GM23338 (cell line): Measurements from ENCODE around the gene MIR17HG. TPM values are rescaled to one million over a fixed set of nuclear protein-coding genes. Genes with fewer than 3 reads are reported as not detected.

Experiments used
- ATAC-seq: fragments of 200-7000 bp; cut with Tn5 transposase; 3 replicates; pipeline ENCODE4 v1.9.1; 2020
- DNase-seq: peaks from one replicate; pipeline ENCODE4 v3.0.0-alpha.2; 2015; ENCODE audit warnings: low spot score
- H2AFZ ChIP-seq: fragments of 200-600 bp; sonication (generic); 2 replicates; pipeline ENCODE4 v1.8.0; 2016; ENCODE audit warnings: antibody characterized with exemption, mild to moderate bottlenecking, moderate library complexity
- H3F3A ChIP-seq: fragments of 200-600 bp; sonication (generic); replicated peaks from 2 replicates; pipeline ENCODE4 v1.8.0; 2017; ENCODE audit warnings: antibody characterized with exemption, mixed run types, low read depth
- H3K27ac ChIP-seq: fragments of 200-600 bp; sonication (generic); 2 replicates; pipeline ENCODE4 v1.6.1; 2016; ENCODE audit warnings: low read depth
- H3K27me3 ChIP-seq: fragments of 200-600 bp; sonication (generic); 2 replicates; pipeline ENCODE4 v1.8.0; 2016; ENCODE audit warnings: mild to moderate bottlenecking, mixed run types, moderate library complexity; ENCODE audit not compliant: insufficient read depth
- H3K36me3 ChIP-seq: fragments of 200-600 bp; sonication (generic); 2 replicates; pipeline ENCODE4 v1.8.0; 2016; ENCODE audit warnings: mild to moderate bottlenecking; ENCODE audit not compliant: insufficient read depth
- H3K4me1 ChIP-seq: fragments of 200-600 bp; sonication (generic); 2 replicates; pipeline ENCODE4 v1.8.0; 2016; ENCODE audit warnings: mild to moderate bottlenecking, moderate library complexity; ENCODE audit not compliant: insufficient read depth
- H3K4me2 ChIP-seq: fragments of 200-600 bp; sonication (generic); 2 replicates; pipeline ENCODE4 v1.7.1; 2017; ENCODE audit warnings: mixed run types
- H3K4me3 ChIP-seq: fragments of 200-600 bp; sonication (generic); 2 replicates; pipeline ENCODE4 v1.6.1; 2016; ENCODE audit warnings: mixed run types
- H3K79me2 ChIP-seq: fragments of 200-600 bp; sonication (generic); replicated peaks from 2 replicates; pipeline ENCODE4 v1.8.0; 2017; ENCODE audit warnings: mild to moderate bottlenecking; ENCODE audit not compliant: insufficient read depth
- H3K9me2 ChIP-seq: fragments of 200-600 bp; sonication (generic); 2 replicates; pipeline ENCODE4 v1.8.0; 2017; ENCODE audit not compliant: insufficient read depth
- H4K20me1 ChIP-seq: fragments of 200-600 bp; sonication (generic); replicated peaks from 2 replicates; pipeline ENCODE4 v1.8.0; 2017; ENCODE audit warnings: mild to moderate bottlenecking; ENCODE audit not compliant: insufficient read depth
- H3K27ac Mint-ChIP-seq: 2 replicates; pipeline ENCODE4 v1.8.0; 2020; ENCODE audit warnings: inconsistent platforms, mild to moderate bottlenecking, moderate library complexity, mixed read lengths
- H3K27me3 Mint-ChIP-seq: 3 replicates; pipeline ENCODE4 v1.8.0; 2022; ENCODE audit warnings: low read depth, mild to moderate bottlenecking, moderate library complexity, mixed read lengths, inconsistent platforms; ENCODE audit not compliant: insufficient read depth, poor library complexity
- H3K36me3 Mint-ChIP-seq: 3 replicates; pipeline ENCODE4 v1.8.0; 2021; ENCODE audit warnings: low read depth, mild to moderate bottlenecking, inconsistent platforms, moderate library complexity, mixed read lengths
- H3K4me1 Mint-ChIP-seq: 3 replicates; pipeline ENCODE4 v1.8.0; 2020; ENCODE audit warnings: mild to moderate bottlenecking, inconsistent platforms, mixed read lengths
- H3K4me3 Mint-ChIP-seq: 3 replicates; pipeline ENCODE4 v1.8.0; 2021; ENCODE audit warnings: moderate library complexity, mild to moderate bottlenecking, inconsistent platforms, mixed read lengths
- H3K9me3 Mint-ChIP-seq: 3 replicates; pipeline ENCODE4 v1.8.0; 2020; ENCODE audit warnings: moderate library complexity, mild to moderate bottlenecking, inconsistent platforms, mixed read lengths
- EZH2 ChIP-seq: fragments of 200-600 bp; sonication (generic); IDR thresholded peaks from one replicate; pipeline ENCODE4 v1.8.0; 2017; ENCODE audit warnings: antibody characterized with exemption, mild to moderate bottlenecking, low read depth; ENCODE audit not compliant: unreplicated experiment
- EZH2phosphoT487 ChIP-seq: fragments of 200-600 bp; sonication (generic); IDR thresholded peaks from one replicate; pipeline ENCODE4 v1.8.1; 2018; ENCODE audit warnings: antibody characterized with exemption; ENCODE audit not compliant: unreplicated experiment
- ZNF331 ChIP-seq: fragments of 250-450 bp; sonication (Bioruptor Pico); IDR thresholded peaks from 2 replicates; pipeline ENCODE4 v1.5.0; 2020; ENCODE audit warnings: low read depth, mild to moderate bottlenecking, moderate library complexity
- ZNF462 ChIP-seq: fragments of 250-450 bp; sonication (Bioruptor Pico); IDR thresholded peaks from 2 replicates; pipeline ENCODE4 v1.5.0; 2020; ENCODE audit warnings: mild to moderate bottlenecking, moderate library complexity
- polyA plus RNA-seq: library from polyadenylated mRNA; unstranded; fragments of >200 nt; fragmentation: Nextera tagmentation; extraction: Ambion mirVana; gene quantifications from 2 replicates; pipeline ENCODE4 v1.2.1, GENCODE V29; 2016
- total RNA-seq: library from RNA; depleted of rRNA; stranded (reverse); fragments of >200 nt; shearing (Covaris generic); gene quantifications from 2 replicates; pipeline ENCODE4 v1.2.3, GENCODE V29; 2014
- TF ChIP-seq, protein P1 (sequence below): IDR thresholded peaks from one replicate; pipeline ENCODE4 v1.6.1; 2018; ENCODE audit warnings: antibody characterized with exemption; ENCODE audit not compliant: unreplicated experiment
- TF ChIP-seq, protein P2 (sequence below): IDR thresholded peaks from 2 replicates; pipeline ENCODE4 v1.6.1; 2016; ENCODE audit warnings: antibody characterized with exemption

The MIR17HG gene
- total and polyA plus RNA-seq, 2 experiments from 2014 or later, result 14.8 to 46.0 TPM

- H3K27me3 Mint-ChIP-seq, result peaks cover 27% of the 10 kb centered on the region
- Histone ChIP-seq H3F3A (no peaks in the 10 kb centered on the region), H3K36me3 (no peaks in the 10 kb centered on the region), H3K9me2 (no peaks in the 10 kb centered on the region), H3K4me1 (no peaks in the 10 kb centered on the region), H3K27me3 (peaks cover 56% of the 10 kb centered on the region), H2AFZ (no peak overlapping the region), H3K27ac (no peak overlapping the region), H4K20me1 (no peaks in the 10 kb centered on the region; the same call in 1 of the 2 replicates), H3K79me2 (no peaks in the 10 kb centered on the region), H3K4me3 (no peak overlapping the region), H3K4me2 (no peak overlapping the region)
- DNase-seq, result no peak
- TF ChIP-seq EZH2phosphoT487, result no peak
- no peak for TF ChIP-seq EZH2
- TF ChIP-seq, protein P1, sequence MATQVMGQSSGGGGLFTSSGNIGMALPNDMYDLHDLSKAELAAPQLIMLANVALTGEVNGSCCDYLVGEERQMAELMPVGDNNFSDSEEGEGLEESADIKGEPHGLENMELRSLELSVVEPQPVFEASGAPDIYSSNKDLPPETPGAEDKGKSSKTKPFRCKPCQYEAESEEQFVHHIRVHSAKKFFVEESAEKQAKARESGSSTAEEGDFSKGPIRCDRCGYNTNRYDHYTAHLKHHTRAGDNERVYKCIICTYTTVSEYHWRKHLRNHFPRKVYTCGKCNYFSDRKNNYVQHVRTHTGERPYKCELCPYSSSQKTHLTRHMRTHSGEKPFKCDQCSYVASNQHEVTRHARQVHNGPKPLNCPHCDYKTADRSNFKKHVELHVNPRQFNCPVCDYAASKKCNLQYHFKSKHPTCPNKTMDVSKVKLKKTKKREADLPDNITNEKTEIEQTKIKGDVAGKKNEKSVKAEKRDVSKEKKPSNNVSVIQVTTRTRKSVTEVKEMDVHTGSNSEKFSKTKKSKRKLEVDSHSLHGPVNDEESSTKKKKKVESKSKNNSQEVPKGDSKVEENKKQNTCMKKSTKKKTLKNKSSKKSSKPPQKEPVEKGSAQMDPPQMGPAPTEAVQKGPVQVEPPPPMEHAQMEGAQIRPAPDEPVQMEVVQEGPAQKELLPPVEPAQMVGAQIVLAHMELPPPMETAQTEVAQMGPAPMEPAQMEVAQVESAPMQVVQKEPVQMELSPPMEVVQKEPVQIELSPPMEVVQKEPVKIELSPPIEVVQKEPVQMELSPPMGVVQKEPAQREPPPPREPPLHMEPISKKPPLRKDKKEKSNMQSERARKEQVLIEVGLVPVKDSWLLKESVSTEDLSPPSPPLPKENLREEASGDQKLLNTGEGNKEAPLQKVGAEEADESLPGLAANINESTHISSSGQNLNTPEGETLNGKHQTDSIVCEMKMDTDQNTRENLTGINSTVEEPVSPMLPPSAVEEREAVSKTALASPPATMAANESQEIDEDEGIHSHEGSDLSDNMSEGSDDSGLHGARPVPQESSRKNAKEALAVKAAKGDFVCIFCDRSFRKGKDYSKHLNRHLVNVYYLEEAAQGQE, result no peak
- TF ChIP-seq, protein P2, sequence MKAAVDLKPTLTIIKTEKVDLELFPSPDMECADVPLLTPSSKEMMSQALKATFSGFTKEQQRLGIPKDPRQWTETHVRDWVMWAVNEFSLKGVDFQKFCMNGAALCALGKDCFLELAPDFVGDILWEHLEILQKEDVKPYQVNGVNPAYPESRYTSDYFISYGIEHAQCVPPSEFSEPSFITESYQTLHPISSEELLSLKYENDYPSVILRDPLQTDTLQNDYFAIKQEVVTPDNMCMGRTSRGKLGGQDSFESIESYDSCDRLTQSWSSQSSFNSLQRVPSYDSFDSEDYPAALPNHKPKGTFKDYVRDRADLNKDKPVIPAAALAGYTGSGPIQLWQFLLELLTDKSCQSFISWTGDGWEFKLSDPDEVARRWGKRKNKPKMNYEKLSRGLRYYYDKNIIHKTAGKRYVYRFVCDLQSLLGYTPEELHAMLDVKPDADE, result no peak
- TF ChIP-seq ZNF331 (CRISPR knock-in tag), result no peak
- no peak for TF ChIP-seq ZNF462 (CRISPR knock-in tag)
- H3K4me3 Mint-ChIP-seq, result no peak overlapping the region
- peaks cover 3% of the 10 kb centered on the region; the same call in 2 of the 3 replicates for H3K4me1 Mint-ChIP-seq
- ATAC-seq, result no peak
- no peak overlapping the region for H3K27ac Mint-ChIP-seq
- no peaks in the 10 kb centered on the region; the same call in 2 of the 3 replicates for H3K9me3 Mint-ChIP-seq
- H3K36me3 Mint-ChIP-seq, result no peaks in the 10 kb centered on the region
Measured at GRCh38 chr13:91397595-91397994, 50.1 kb downstream of the MIR17HG start.
